ENCODE results near the gene CD6. TPM values are rescaled to one million over a fixed set of nuclear protein-coding genes. Genes with fewer than 3 reads are reported as not detected.

CD6 gene
- total RNA-seq, 3 donors from 2014 or later = 0.80 to 1.9 (median 0.98) TPM

DNA sequence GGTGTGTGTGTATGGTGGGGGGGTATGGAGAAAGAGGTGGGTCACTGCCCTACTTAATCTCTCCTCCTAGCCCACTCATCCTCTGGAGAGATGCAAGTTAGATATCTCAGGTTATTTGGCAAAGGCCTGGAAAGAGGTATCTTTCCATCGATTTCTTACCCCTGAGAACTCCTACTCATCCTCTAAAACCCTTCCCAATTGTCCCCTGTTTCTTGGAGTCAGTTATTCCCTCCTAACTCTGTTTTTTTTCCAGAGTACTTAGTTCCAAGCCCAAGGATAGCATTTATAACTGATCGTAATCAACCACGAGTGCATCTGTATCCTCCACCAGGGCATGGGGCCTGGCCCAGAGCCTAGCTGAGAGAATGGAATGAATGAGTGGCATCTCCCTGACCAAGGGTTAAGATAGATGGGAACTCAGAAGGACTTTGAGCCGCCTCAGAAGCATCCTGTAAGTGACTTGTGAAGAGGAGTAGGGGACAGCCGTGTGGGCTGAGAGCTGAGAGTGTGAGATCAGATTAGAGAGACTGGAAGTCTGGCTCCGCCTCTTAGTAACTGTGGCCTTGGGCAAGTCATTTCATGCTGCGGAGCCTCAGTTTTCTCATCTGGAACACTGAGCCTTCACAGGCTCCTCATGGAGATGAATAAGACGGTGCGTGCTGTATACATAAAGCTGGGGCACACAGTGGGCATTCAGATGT, 16.2 kb downstream of the CD6 start:
- TF ChIP-seq, protein P1, sequence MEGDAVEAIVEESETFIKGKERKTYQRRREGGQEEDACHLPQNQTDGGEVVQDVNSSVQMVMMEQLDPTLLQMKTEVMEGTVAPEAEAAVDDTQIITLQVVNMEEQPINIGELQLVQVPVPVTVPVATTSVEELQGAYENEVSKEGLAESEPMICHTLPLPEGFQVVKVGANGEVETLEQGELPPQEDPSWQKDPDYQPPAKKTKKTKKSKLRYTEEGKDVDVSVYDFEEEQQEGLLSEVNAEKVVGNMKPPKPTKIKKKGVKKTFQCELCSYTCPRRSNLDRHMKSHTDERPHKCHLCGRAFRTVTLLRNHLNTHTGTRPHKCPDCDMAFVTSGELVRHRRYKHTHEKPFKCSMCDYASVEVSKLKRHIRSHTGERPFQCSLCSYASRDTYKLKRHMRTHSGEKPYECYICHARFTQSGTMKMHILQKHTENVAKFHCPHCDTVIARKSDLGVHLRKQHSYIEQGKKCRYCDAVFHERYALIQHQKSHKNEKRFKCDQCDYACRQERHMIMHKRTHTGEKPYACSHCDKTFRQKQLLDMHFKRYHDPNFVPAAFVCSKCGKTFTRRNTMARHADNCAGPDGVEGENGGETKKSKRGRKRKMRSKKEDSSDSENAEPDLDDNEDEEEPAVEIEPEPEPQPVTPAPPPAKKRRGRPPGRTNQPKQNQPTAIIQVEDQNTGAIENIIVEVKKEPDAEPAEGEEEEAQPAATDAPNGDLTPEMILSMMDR (IDR thresholded peaks at IDR 0.05) = no peak
- no peak for TF ChIP-seq POLR2A (IDR thresholded peaks at IDR 0.05)
- TF ChIP-seq POLR2AphosphoS5 (IDR thresholded peaks at IDR 0.05) = no peak
- Histone ChIP-seq H3K9me3 (no peaks in the 10 kb centered on the region), H3K27me3 (no peaks in the 10 kb centered on the region), H3K4me3 (no peak overlapping the region), H3K4me1 (no peaks in the 10 kb centered on the region), H3K36me3 (no peaks in the 10 kb centered on the region), H3K27ac (no peak overlapping the region)
- intact Hi-C loops (cut with DNase I; ENCODE audit: low total_unique reads) = no loop called here
- no peak for DNase-seq (ENCODE audit: low spot score in 2 of 2)

DNA sequence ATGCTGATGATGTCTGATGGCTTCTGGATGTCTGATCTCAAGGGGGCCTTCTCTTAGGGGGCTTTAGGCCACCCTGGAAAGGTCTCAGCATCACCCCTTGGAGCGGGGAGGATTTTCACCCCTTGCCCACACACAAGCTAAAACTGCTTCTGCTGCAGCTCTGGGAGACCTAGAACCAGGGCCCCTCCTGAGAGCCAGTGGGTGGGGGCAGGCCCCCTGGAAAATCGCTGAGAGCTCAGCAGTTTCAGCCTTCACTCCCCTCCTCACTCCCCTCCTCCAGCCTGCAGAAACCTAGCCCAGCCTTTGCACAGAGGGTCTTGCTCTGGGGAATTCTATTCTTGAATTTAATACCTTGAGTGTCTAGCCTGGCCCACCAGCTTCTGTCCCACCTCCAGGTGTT, 17.2 kb downstream of the CD6 start:
- Histone ChIP-seq H3K27me3 (no peaks in the 10 kb centered on the region), H3K4me3 (no peak overlapping the region), H3K9me3 (no peaks in the 10 kb centered on the region), H3K36me3 (no peaks in the 10 kb centered on the region), H3K4me1 (no peaks in the 10 kb centered on the region), H3K27ac (no peak overlapping the region)
- no peak for DNase-seq (ENCODE audit: low spot score in 2 of 2)
- TF ChIP-seq, protein P1 (IDR thresholded peaks at IDR 0.05) = no peak
- TF ChIP-seq POLR2A (IDR thresholded peaks at IDR 0.05) (no peak), POLR2AphosphoS5 (IDR thresholded peaks at IDR 0.05) (no peak)
- intact Hi-C loops (cut with DNase I; ENCODE audit: low total_unique reads) = no loop called here

DNA sequence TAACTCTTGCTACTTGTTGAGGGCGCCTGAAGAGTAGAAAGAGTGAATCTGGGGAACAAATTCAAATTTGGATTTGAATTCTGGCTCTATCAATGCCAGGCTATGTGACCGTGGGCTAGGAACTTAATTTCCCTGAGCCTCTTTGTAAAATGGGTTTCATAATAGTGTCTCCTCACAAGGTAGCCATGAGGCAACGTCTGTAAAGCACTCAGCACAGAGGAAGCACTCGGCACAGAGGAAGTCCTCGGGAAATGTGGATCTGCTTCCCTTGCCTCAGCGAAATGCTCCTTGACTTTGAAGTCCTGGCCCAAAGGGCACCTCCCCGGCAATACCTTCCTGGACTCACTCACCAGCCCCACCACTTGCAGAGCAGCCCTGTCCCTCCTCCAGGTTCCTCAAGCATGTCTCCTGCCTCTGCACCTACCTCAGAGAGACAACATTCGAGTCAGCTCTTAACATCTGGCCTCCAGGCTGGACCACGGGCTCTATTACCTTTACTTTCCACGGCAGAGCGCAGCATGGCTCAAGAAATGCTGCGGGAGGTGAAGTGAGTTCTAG, 17.7 kb downstream of the CD6 start:
- no peaks in the 10 kb centered on the region for H3K27me3 ChIP-seq
- DNase-seq (ENCODE audit: low spot score in 2 of 2) = no peak
- no peaks in the 10 kb centered on the region for H3K9me3 ChIP-seq
- intact Hi-C loops (cut with DNase I; ENCODE audit: low total_unique reads) = no loop called here
- TF ChIP-seq POLR2AphosphoS5 (IDR thresholded peaks at IDR 0.05) (no peak), POLR2A (IDR thresholded peaks at IDR 0.05) (no peak)
- TF ChIP-seq, protein P1 (IDR thresholded peaks at IDR 0.05) = no peak
- no peaks in the 10 kb centered on the region for H3K36me3 ChIP-seq
- no peak overlapping the region for H3K27ac ChIP-seq
- H3K4me3 ChIP-seq = no peak overlapping the region
- no peaks in the 10 kb centered on the region for H3K4me1 ChIP-seq

DNA sequence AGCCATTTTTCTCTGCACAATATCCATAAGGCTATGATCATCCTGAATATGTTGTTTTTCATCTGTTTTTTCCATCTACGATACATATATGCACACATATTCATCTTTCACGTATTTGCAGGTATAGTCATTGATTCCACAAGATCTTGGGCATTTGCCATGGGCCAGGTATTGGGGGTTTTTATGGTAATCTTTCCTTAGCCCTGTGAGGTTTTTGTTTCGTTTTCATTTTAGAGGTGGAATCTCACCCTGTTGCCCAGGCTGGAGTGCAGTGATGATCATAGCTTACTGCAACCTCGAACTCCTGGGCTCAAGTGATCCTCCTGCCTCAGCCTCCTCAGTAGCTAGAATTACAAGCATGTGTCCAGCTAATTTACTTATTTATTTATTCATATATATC, 20.0 kb downstream of the CD6 start:
- H3K27me3 ChIP-seq = no peaks in the 10 kb centered on the region
- no peaks in the 10 kb centered on the region for H3K9me3 ChIP-seq
- intact Hi-C loops (cut with DNase I; ENCODE audit: low total_unique reads) = no loop called here

More for the DNA sequence above, 20.0 kb downstream of the CD6 start:
- no peak for DNase-seq (ENCODE audit: low spot score in 2 of 2)
- TF ChIP-seq POLR2A (IDR thresholded peaks at IDR 0.05) (no peak), POLR2AphosphoS5 (IDR thresholded peaks at IDR 0.05) (no peak)
- TF ChIP-seq, protein P1 (IDR thresholded peaks at IDR 0.05) = no peak
- Histone ChIP-seq H3K27ac (no peak overlapping the region), H3K36me3 (no peaks in the 10 kb centered on the region), H3K4me1 (no peaks in the 10 kb centered on the region), H3K4me3 (no peak overlapping the region)

Data from breast epithelium (tissue), 4 donors.